ENCODE measurements around the gene CSNK2B. TPM values are rescaled to one million over a fixed set of nuclear protein-coding genes. Genes with fewer than 3 reads are reported as not detected.

CSNK2B gene
- polyA plus RNA-seq, 2 of the 4 experiments (the other 2 are of a cell fraction) = 41.8 to 141 TPM

- Histone ChIP-seq H3K4me1 (no peaks in the 10 kb centered on the region), H3K4me2 (no peak overlapping the region), H3K9me3 (no peaks in the 10 kb centered on the region), H3K4me3 (no peak overlapping the region), H3K27ac (no peak overlapping the region)
- WGBS (ENCODE audit: missing lambda C conversion rate) = 65% methylated on average over 6 of the region's 6 CpGs
- no peak for TF ChIP-seq HEYL (CRISPR knock-in tag; IDR thresholded peaks at IDR 0.05)
- TF ChIP-seq RNF2 (IDR thresholded peaks at IDR 0.05; ENCODE audit: borderline replicate concordance, low read depth) = no peak
- no peak for TF ChIP-seq E2F6 (IDR thresholded peaks at IDR 0.05; ENCODE audit: borderline replicate concordance, low read depth)
- no peak for TF ChIP-seq POLR2AphosphoS2 (conservative IDR thresholded peaks at IDR 0.05; ENCODE audit: low read length)
- no peak for TF ChIP-seq HOXB13 (CRISPR knock-in tag; IDR thresholded peaks at IDR 0.05; ENCODE audit: low read depth)
- TF ChIP-seq ZSCAN20 (CRISPR knock-in tag; IDR thresholded peaks at IDR 0.05) = no peak
- TF ChIP-seq TP53 (CRISPR knock-in tag; IDR thresholded peaks at IDR 0.05) = no peak
- TF ChIP-seq EHF (CRISPR knock-in tag; IDR thresholded peaks at IDR 0.05) = no peak
- TF ChIP-seq RAD21 (conservative IDR thresholded peaks at IDR 0.05 in 1 of 2, IDR thresholded peaks at IDR 0.05 in 1 of 2) = no peak
- TF ChIP-seq ATOH8 (CRISPR knock-in tag; IDR thresholded peaks at IDR 0.05; ENCODE audit: low read depth) = no peak
- TF ChIP-seq RFX5 (IDR thresholded peaks at IDR 0.05) = no peak
- TF ChIP-seq CTCF (IDR thresholded peaks at IDR 0.05) = no peak
- TF ChIP-seq HOXA7 (CRISPR knock-in tag; IDR thresholded peaks at IDR 0.05) = no peak
- TF ChIP-seq CBX8 (IDR thresholded peaks at IDR 0.05) = no peak
- no peak for DNase-seq (ENCODE audit: low read depth in 1 of 2, low spot score in 1 of 2)
- POLR2A ChIA-PET = no interaction called here
- CTCF ChIA-PET = no interaction called here
- FAIRE-seq = no peak
- no peak for ATAC-seq
Measured at GRCh38 chr6:31719001-31719400, 53.1 kb downstream of the CSNK2B start.

Small RNA genes lying within 50 kb of the gene (small RNA-seq; reads per million reads assigned to genes)
- gene LY6G6D (0 reads per million in 6 experiments), gene MIR4646 (0 reads per million in 6 experiments), gene MIR6832 (0 to 0.35 (median 0) reads per million in 6 experiments), gene RF00019 (0 reads per million in 6 experiments), gene SNORA38 (3.4 to 254 (median 13.3) reads per million in 6 experiments)

Other genes starting within 250 kb of the CSNK2B start
Only the 30 nearest of the 37 such genes appear.
- not detected in 2 replicates for gene MCCD1, start 137.1 kb upstream of the CSNK2B start, polyA plus RNA-seq (2011; rRNA removed)
- gene MCCD1, start 137.1 kb upstream of the CSNK2B start, polyA plus RNA-seq (2017; fragmentation: RNase III; extraction: RNeasy Plus Mini Kit Qiagen cat#74134 plus additional on column Dnase treatment) = not detected in 3 replicates
- gene DDX39B, start 124.1 kb upstream of the CSNK2B start, polyA plus RNA-seq (2011; rRNA removed) = 267 and 334 TPM in 2 replicates
- gene DDX39B, start 124.1 kb upstream of the CSNK2B start, polyA plus RNA-seq (2017; fragmentation: RNase III; extraction: RNeasy Plus Mini Kit Qiagen cat#74134 plus additional on column Dnase treatment) = 434 to 464 TPM (median 441 TPM) in 3 replicates
- gene ATP6V1G2, start 119.5 kb upstream of the CSNK2B start, polyA plus RNA-seq (2011; rRNA removed) = 1.2 and 1.5 TPM in 2 replicates
- 0.57 to 0.75 TPM (median 0.64 TPM) in 3 replicates for gene ATP6V1G2, start 119.5 kb upstream of the CSNK2B start, polyA plus RNA-seq (2017; fragmentation: RNase III; extraction: RNeasy Plus Mini Kit Qiagen cat#74134 plus additional on column Dnase treatment)
- gene NFKBIL1, start 118.5 kb upstream of the CSNK2B start, polyA plus RNA-seq (2011; rRNA removed) = 3.8 and 5.2 TPM in 2 replicates
- gene NFKBIL1, start 118.5 kb upstream of the CSNK2B start, polyA plus RNA-seq (2017; fragmentation: RNase III; extraction: RNeasy Plus Mini Kit Qiagen cat#74134 plus additional on column Dnase treatment) = 7.4 to 9.0 TPM (median 7.6 TPM) in 3 replicates
- 0.07 TPM in 1 of 2 replicates, not detected in the other for gene LTA, start 93.8 kb upstream of the CSNK2B start, polyA plus RNA-seq (2011; rRNA removed)
- 0.07 to 0.08 TPM in 2 of 3 replicates, not detected in the other for gene LTA, start 93.8 kb upstream of the CSNK2B start, polyA plus RNA-seq (2017; fragmentation: RNase III; extraction: RNeasy Plus Mini Kit Qiagen cat#74134 plus additional on column Dnase treatment)
- 0.07 TPM in 1 of 2 replicates, not detected in the other for gene TNF, start 90.5 kb upstream of the CSNK2B start, polyA plus RNA-seq (2011; rRNA removed)
- gene TNF, start 90.5 kb upstream of the CSNK2B start, polyA plus RNA-seq (2017; fragmentation: RNase III; extraction: RNeasy Plus Mini Kit Qiagen cat#74134 plus additional on column Dnase treatment) = not detected in 3 replicates
- gene LTB, start 83.7 kb upstream of the CSNK2B start, polyA plus RNA-seq (2011; rRNA removed) = 0.13 and 0.26 TPM in 2 replicates
- 0.14 to 0.57 TPM (median 0.33 TPM) in 3 replicates for gene LTB, start 83.7 kb upstream of the CSNK2B start, polyA plus RNA-seq (2017; fragmentation: RNase III; extraction: RNeasy Plus Mini Kit Qiagen cat#74134 plus additional on column Dnase treatment)
- gene LST1, start 79.8 kb upstream of the CSNK2B start, polyA plus RNA-seq (2011; rRNA removed) = 0.17 and 0.19 TPM in 2 replicates
- 0.26 to 0.47 TPM in 2 of 3 replicates, not detected in the other for gene LST1, start 79.8 kb upstream of the CSNK2B start, polyA plus RNA-seq (2017; fragmentation: RNase III; extraction: RNeasy Plus Mini Kit Qiagen cat#74134 plus additional on column Dnase treatment)
- gene NCR3, start 73.1 kb upstream of the CSNK2B start, polyA plus RNA-seq (2011; rRNA removed) = not detected in 2 replicates
- gene NCR3, start 73.1 kb upstream of the CSNK2B start, polyA plus RNA-seq (2017; fragmentation: RNase III; extraction: RNeasy Plus Mini Kit Qiagen cat#74134 plus additional on column Dnase treatment) = not detected in 3 replicates
- not detected in 2 replicates for gene AIF1, start 50.8 kb upstream of the CSNK2B start, polyA plus RNA-seq (2011; rRNA removed)
- not detected in 3 replicates for gene AIF1, start 50.8 kb upstream of the CSNK2B start, polyA plus RNA-seq (2017; fragmentation: RNase III; extraction: RNeasy Plus Mini Kit Qiagen cat#74134 plus additional on column Dnase treatment)
- 26.0 and 28.0 TPM in 2 replicates for gene PRRC2A, start 45.4 kb upstream of the CSNK2B start, polyA plus RNA-seq (2011; rRNA removed)
- 60.7 to 63.0 TPM (median 61.1 TPM) in 3 replicates for gene PRRC2A, start 45.4 kb upstream of the CSNK2B start, polyA plus RNA-seq (2017; fragmentation: RNase III; extraction: RNeasy Plus Mini Kit Qiagen cat#74134 plus additional on column Dnase treatment)
- gene BAG6, start 13.4 kb upstream of the CSNK2B start, polyA plus RNA-seq (2011; rRNA removed) = 50.4 and 59.4 TPM in 2 replicates
- gene BAG6, start 13.4 kb upstream of the CSNK2B start, polyA plus RNA-seq (2017; fragmentation: RNase III; extraction: RNeasy Plus Mini Kit Qiagen cat#74134 plus additional on column Dnase treatment) = 107 to 123 TPM (median 121 TPM) in 3 replicates
- gene APOM, start 10.2 kb upstream of the CSNK2B start, polyA plus RNA-seq (2011; rRNA removed) = 2.6 and 4.1 TPM in 2 replicates
- 1.5 to 2.1 TPM (median 1.9 TPM) in 3 replicates for gene APOM, start 10.2 kb upstream of the CSNK2B start, polyA plus RNA-seq (2017; fragmentation: RNase III; extraction: RNeasy Plus Mini Kit Qiagen cat#74134 plus additional on column Dnase treatment)
- 6.0 and 6.1 TPM in 2 replicates for gene C6orf47, start 5.3 kb upstream of the CSNK2B start, polyA plus RNA-seq (2011; rRNA removed)
- gene C6orf47, start 5.3 kb upstream of the CSNK2B start, polyA plus RNA-seq (2017; fragmentation: RNase III; extraction: RNeasy Plus Mini Kit Qiagen cat#74134 plus additional on column Dnase treatment) = 10.7 to 13.6 TPM (median 11.9 TPM) in 3 replicates
- gene GPANK1, start 1.1 kb upstream of the CSNK2B start, polyA plus RNA-seq (2011; rRNA removed) = 10.0 and 11.0 TPM in 2 replicates
- gene GPANK1, start 1.1 kb upstream of the CSNK2B start, polyA plus RNA-seq (2017; fragmentation: RNase III; extraction: RNeasy Plus Mini Kit Qiagen cat#74134 plus additional on column Dnase treatment) = 9.7 to 11.7 TPM (median 11.0 TPM) in 3 replicates
- 5.9 and 6.7 TPM in 2 replicates for gene LY6G5B, start 3.9 kb downstream of the CSNK2B start, polyA plus RNA-seq (2011; rRNA removed)
- gene LY6G5B, start 3.9 kb downstream of the CSNK2B start, polyA plus RNA-seq (2017; fragmentation: RNase III; extraction: RNeasy Plus Mini Kit Qiagen cat#74134 plus additional on column Dnase treatment) = 9.0 to 12.3 TPM (median 9.9 TPM) in 3 replicates
- gene LY6G5C, start 15.0 kb downstream of the CSNK2B start, polyA plus RNA-seq (2011; rRNA removed) = 1.2 and 1.6 TPM in 2 replicates
- gene LY6G5C, start 15.0 kb downstream of the CSNK2B start, polyA plus RNA-seq (2017; fragmentation: RNase III; extraction: RNeasy Plus Mini Kit Qiagen cat#74134 plus additional on column Dnase treatment) = 1.5 to 1.9 TPM (median 1.6 TPM) in 3 replicates
- gene ABHD16A, start 37.2 kb downstream of the CSNK2B start, polyA plus RNA-seq (2011; rRNA removed) = 22.3 and 22.6 TPM in 2 replicates
- 14.5 to 16.6 TPM (median 16.2 TPM) in 3 replicates for gene ABHD16A, start 37.2 kb downstream of the CSNK2B start, polyA plus RNA-seq (2017; fragmentation: RNase III; extraction: RNeasy Plus Mini Kit Qiagen cat#74134 plus additional on column Dnase treatment)
- gene LY6G6F, start 40.8 kb downstream of the CSNK2B start, polyA plus RNA-seq (2011; rRNA removed) = not detected in 2 replicates
- not detected in 3 replicates for gene LY6G6F, start 40.8 kb downstream of the CSNK2B start, polyA plus RNA-seq (2017; fragmentation: RNase III; extraction: RNeasy Plus Mini Kit Qiagen cat#74134 plus additional on column Dnase treatment)
- not detected in 2 replicates for gene LY6G6D, start 49.3 kb downstream of the CSNK2B start, polyA plus RNA-seq (2011; rRNA removed)
- not detected in 3 replicates for gene LY6G6D, start 49.3 kb downstream of the CSNK2B start, polyA plus RNA-seq (2017; fragmentation: RNase III; extraction: RNeasy Plus Mini Kit Qiagen cat#74134 plus additional on column Dnase treatment)
- 0.08 and 0.11 TPM in 2 replicates for gene LY6G6C, start 55.7 kb downstream of the CSNK2B start, polyA plus RNA-seq (2011; rRNA removed)
- 0.11 to 0.21 TPM in 2 of 3 replicates, not detected in the other for gene LY6G6C, start 55.7 kb downstream of the CSNK2B start, polyA plus RNA-seq (2017; fragmentation: RNase III; extraction: RNeasy Plus Mini Kit Qiagen cat#74134 plus additional on column Dnase treatment)
- not detected in 2 replicates for gene MPIG6B, start 57.3 kb downstream of the CSNK2B start, polyA plus RNA-seq (2011; rRNA removed)
- not detected in 3 replicates for gene MPIG6B, start 57.3 kb downstream of the CSNK2B start, polyA plus RNA-seq (2017; fragmentation: RNase III; extraction: RNeasy Plus Mini Kit Qiagen cat#74134 plus additional on column Dnase treatment)
- gene DDAH2, start 63.2 kb downstream of the CSNK2B start, polyA plus RNA-seq (2011; rRNA removed) = 19.3 and 20.6 TPM in 2 replicates
- 44.8 to 57.3 TPM (median 54.5 TPM) in 3 replicates for gene DDAH2, start 63.2 kb downstream of the CSNK2B start, polyA plus RNA-seq (2017; fragmentation: RNase III; extraction: RNeasy Plus Mini Kit Qiagen cat#74134 plus additional on column Dnase treatment)
- 346 and 397 TPM in 2 replicates for gene CLIC1, start 70.5 kb downstream of the CSNK2B start, polyA plus RNA-seq (2011; rRNA removed)
- gene CLIC1, start 70.5 kb downstream of the CSNK2B start, polyA plus RNA-seq (2017; fragmentation: RNase III; extraction: RNeasy Plus Mini Kit Qiagen cat#74134 plus additional on column Dnase treatment) = 249 to 283 TPM (median 251 TPM) in 3 replicates
- 36.5 and 42.6 TPM in 2 replicates for gene MSH5, start 73.9 kb downstream of the CSNK2B start, polyA plus RNA-seq (2011; rRNA removed)
- 17.1 to 18.8 TPM (median 17.4 TPM) in 3 replicates for gene MSH5, start 73.9 kb downstream of the CSNK2B start, polyA plus RNA-seq (2017; fragmentation: RNase III; extraction: RNeasy Plus Mini Kit Qiagen cat#74134 plus additional on column Dnase treatment)
- 3.3 and 6.9 TPM in 2 replicates for gene SAPCD1, start 96.6 kb downstream of the CSNK2B start, polyA plus RNA-seq (2011; rRNA removed)
- 5.8 to 7.5 TPM (median 7.1 TPM) in 3 replicates for gene SAPCD1, start 96.6 kb downstream of the CSNK2B start, polyA plus RNA-seq (2017; fragmentation: RNase III; extraction: RNeasy Plus Mini Kit Qiagen cat#74134 plus additional on column Dnase treatment)
- gene VWA7, start 111.2 kb downstream of the CSNK2B start, polyA plus RNA-seq (2011; rRNA removed) = 1.1 TPM in 2 replicates
- 0.95 to 1.1 TPM (median 0.98 TPM) in 3 replicates for gene VWA7, start 111.2 kb downstream of the CSNK2B start, polyA plus RNA-seq (2017; fragmentation: RNase III; extraction: RNeasy Plus Mini Kit Qiagen cat#74134 plus additional on column Dnase treatment)
- 17.7 and 24.7 TPM in 2 replicates for gene VARS1, start 129.7 kb downstream of the CSNK2B start, polyA plus RNA-seq (2011; rRNA removed)
- 57.2 to 58.4 TPM (median 58.3 TPM) in 3 replicates for gene VARS1, start 129.7 kb downstream of the CSNK2B start, polyA plus RNA-seq (2017; fragmentation: RNase III; extraction: RNeasy Plus Mini Kit Qiagen cat#74134 plus additional on column Dnase treatment)
- 54.7 and 73.8 TPM in 2 replicates for gene LSM2, start 140.9 kb downstream of the CSNK2B start, polyA plus RNA-seq (2011; rRNA removed)
- gene LSM2, start 140.9 kb downstream of the CSNK2B start, polyA plus RNA-seq (2017; fragmentation: RNase III; extraction: RNeasy Plus Mini Kit Qiagen cat#74134 plus additional on column Dnase treatment) = 58.9 to 65.3 TPM (median 59.6 TPM) in 3 replicates
- gene HSPA1L, start 149.2 kb downstream of the CSNK2B start, polyA plus RNA-seq (2011; rRNA removed) = 1.2 and 1.6 TPM in 2 replicates
- 1.2 to 1.7 TPM (median 1.4 TPM) in 3 replicates for gene HSPA1L, start 149.2 kb downstream of the CSNK2B start, polyA plus RNA-seq (2017; fragmentation: RNase III; extraction: RNeasy Plus Mini Kit Qiagen cat#74134 plus additional on column Dnase treatment)